ENCODE data around the gene PEX14. TPM values are rescaled to one million over a fixed set of nuclear protein-coding genes. Genes with fewer than 3 reads are reported as not detected.

The PEX14 gene
- total and polyA plus RNA-seq, 2 donors (not counting 3 experiments of a cell fraction or from before 2014, with no cell fraction given), result 19.5 to 26.5 TPM

DNA sequence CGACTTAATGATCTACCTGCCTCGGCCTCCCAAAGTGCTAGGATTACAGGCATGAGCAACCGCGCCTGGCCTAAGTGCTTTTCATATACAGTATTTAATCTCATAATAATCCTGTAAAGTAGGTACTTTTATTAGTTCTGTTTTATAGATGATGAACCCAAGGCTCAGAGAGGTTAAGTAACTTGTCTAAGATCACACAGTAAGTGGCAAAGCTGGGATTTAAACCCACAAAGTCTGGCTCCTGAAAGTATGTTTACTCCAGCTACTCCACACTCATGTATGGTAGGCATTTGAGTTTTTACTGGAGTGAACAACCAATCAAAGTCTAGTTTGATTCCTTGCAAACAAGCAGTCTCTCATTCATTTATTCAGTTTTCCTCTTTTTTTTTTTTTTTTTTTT, 4.7 kb upstream of the PEX14 start:
- no peaks in the 10 kb centered on the region for H4K20me1 ChIP-seq (replicated peaks; ENCODE audit: control insufficient read depth, extremely low read depth, insufficient read depth, low read length)
- FAIRE-seq (no peak), DNase-seq (ENCODE audit: low read depth, low spot score) (no peak)
- no peak overlapping the region for H3K9ac ChIP-seq (replicated peaks; ENCODE audit: extremely low read depth, insufficient read depth, low read length)
- dilution Hi-C loops (cut with MboI; ENCODE audit: extremely low pct_ligation_motif_present, low sequenced_read_pairs) (no loop called here), intact Hi-C loops (cut with micrococcal nuclease) (no loop called here)
- ChIA-PET CTCF (no interaction called here), POLR2A (no interaction called here)
- H3K4me2 ChIP-seq (ENCODE audit: insufficient read depth, low read length), result no peak overlapping the region
- peaks cover 4% of the 10 kb centered on the region for H3K4me1 ChIP-seq (ENCODE audit: control insufficient read depth, extremely low read depth, insufficient read depth, low read length)
- TF ChIP-seq POLR2A (IDR thresholded peaks at IDR 0.05; ENCODE audit: low read depth, low read length), result no peak
- TF ChIP-seq FOS (IDR thresholded peaks at IDR 0.05; ENCODE audit: borderline replicate concordance, insufficient read depth, low read length), result no peak
- no peak for TF ChIP-seq MYC (IDR thresholded peaks at IDR 0.05; ENCODE audit: low read depth, low read length)
- no peak for TF ChIP-seq POLR2AphosphoS5 (IDR thresholded peaks at IDR 0.05; ENCODE audit: insufficient read depth, low read depth, low read length)
- TF ChIP-seq, protein P1, sequence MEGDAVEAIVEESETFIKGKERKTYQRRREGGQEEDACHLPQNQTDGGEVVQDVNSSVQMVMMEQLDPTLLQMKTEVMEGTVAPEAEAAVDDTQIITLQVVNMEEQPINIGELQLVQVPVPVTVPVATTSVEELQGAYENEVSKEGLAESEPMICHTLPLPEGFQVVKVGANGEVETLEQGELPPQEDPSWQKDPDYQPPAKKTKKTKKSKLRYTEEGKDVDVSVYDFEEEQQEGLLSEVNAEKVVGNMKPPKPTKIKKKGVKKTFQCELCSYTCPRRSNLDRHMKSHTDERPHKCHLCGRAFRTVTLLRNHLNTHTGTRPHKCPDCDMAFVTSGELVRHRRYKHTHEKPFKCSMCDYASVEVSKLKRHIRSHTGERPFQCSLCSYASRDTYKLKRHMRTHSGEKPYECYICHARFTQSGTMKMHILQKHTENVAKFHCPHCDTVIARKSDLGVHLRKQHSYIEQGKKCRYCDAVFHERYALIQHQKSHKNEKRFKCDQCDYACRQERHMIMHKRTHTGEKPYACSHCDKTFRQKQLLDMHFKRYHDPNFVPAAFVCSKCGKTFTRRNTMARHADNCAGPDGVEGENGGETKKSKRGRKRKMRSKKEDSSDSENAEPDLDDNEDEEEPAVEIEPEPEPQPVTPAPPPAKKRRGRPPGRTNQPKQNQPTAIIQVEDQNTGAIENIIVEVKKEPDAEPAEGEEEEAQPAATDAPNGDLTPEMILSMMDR (IDR thresholded peaks at IDR 0.05; ENCODE audit: extremely low read depth in 1 of 2, insufficient read depth in 1 of 2, low read depth in 1 of 2, low read length in 2 of 2), result no peak
- TF ChIP-seq GATA2 (IDR thresholded peaks at IDR 0.05; ENCODE audit: insufficient read depth, insufficient read length, low read depth, low read length), result no peak
- TF ChIP-seq EZH2 (IDR thresholded peaks at IDR 0.05; ENCODE audit: borderline replicate concordance, low read depth, low read length, severe bottlenecking), result no peak
- TF ChIP-seq, protein P2, sequence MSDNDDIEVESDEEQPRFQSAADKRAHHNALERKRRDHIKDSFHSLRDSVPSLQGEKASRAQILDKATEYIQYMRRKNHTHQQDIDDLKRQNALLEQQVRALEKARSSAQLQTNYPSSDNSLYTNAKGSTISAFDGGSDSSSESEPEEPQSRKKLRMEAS (IDR thresholded peaks at IDR 0.05; ENCODE audit: insufficient read depth, insufficient read length), result no peak
- TF ChIP-seq JUN (IDR thresholded peaks at IDR 0.05; ENCODE audit: borderline replicate concordance, insufficient read depth, insufficient read length, low read depth), result no peak
- H3K27me3 ChIP-seq (ENCODE audit: control insufficient read depth in 2 of 2, insufficient read depth in 2 of 2, low read length in 2 of 2), result no peaks in the 10 kb centered on the region
- no peak overlapping the region for H2AFZ ChIP-seq (ENCODE audit: low read depth, low read length)
- no TSS peak for BruUV-seq (replicated peaks)
- no peaks in the 10 kb centered on the region for H3K9me1 ChIP-seq (replicated peaks; ENCODE audit: control insufficient read depth, extremely low read depth, insufficient read depth, low read length)
- H3K9me3 ChIP-seq (replicated peaks; ENCODE audit: control insufficient read depth, insufficient read depth, low read length), result no peaks in the 10 kb centered on the region
- peaks cover 10% of the 10 kb centered on the region for H3K79me2 ChIP-seq (ENCODE audit: control insufficient read depth, insufficient read depth, low read length)
- no peak overlapping the region for H3K27ac ChIP-seq (ENCODE audit: insufficient read depth, low read depth, low read length)
- peaks cover 0 to 5% of the 10 kb centered on the region in 2 experiments for H3K36me3 ChIP-seq (ENCODE audit: control insufficient read depth in 2 of 2, extremely low read depth in 1 of 2, insufficient read depth in 2 of 2, low read length in 2 of 2)
- H3K4me3 ChIP-seq (replicated peaks in 1 of 3; ENCODE audit: insufficient read depth in 1 of 3, low read depth in 1 of 3, low read length in 3 of 3), result no peak overlapping the region

Data from endothelial cell of umbilical vein (primary cell).